H9 (cell line): ENCODE measurements around the gene ARL1. TPM values are rescaled to one million over a fixed set of nuclear protein-coding genes. Genes with fewer than 3 reads are reported as not detected.

ENCODE experiments used
- DNase-seq: peaks from one replicate; pipeline ENCODE4 v3.0.0-alpha.2; 2017
- H2AFZ ChIP-seq: one replicate; pipeline ENCODE4 v1.6.1; 2013; ENCODE audit warnings: mild to moderate bottlenecking, low read length, control low read depth, moderate library complexity
- H2AK5ac ChIP-seq: 2 replicates; pipeline ENCODE4 v1.6.1; 2013; ENCODE audit warnings: low read length, control low read depth, mixed read lengths; ENCODE audit not compliant: insufficient read length
- H2BK120ac ChIP-seq: one replicate; pipeline ENCODE4 v1.6.1; 2013; ENCODE audit warnings: low read depth, mild to moderate bottlenecking, low read length, control low read depth, inconsistent platforms; ENCODE audit not compliant: poor library complexity, severe bottlenecking
- H2BK12ac ChIP-seq: 2 replicates; pipeline ENCODE4 v1.6.1; 2013; ENCODE audit warnings: low read length, control low read depth, mixed read lengths, low read depth; ENCODE audit not compliant: insufficient read length
- H2BK15ac ChIP-seq: 2 replicates; pipeline ENCODE4 v1.6.1; 2013; ENCODE audit warnings: low read depth, low read length, control low read depth
- H2BK20ac ChIP-seq: one replicate; pipeline ENCODE4 v1.6.1; 2013; ENCODE audit warnings: low read depth, mild to moderate bottlenecking, low read length, control low read depth, inconsistent platforms; ENCODE audit not compliant: poor library complexity, severe bottlenecking
- H2BK5ac ChIP-seq: 2 replicates; pipeline ENCODE4 v1.6.1; 2013; ENCODE audit warnings: low read length, control low read depth, mixed read lengths; ENCODE audit not compliant: insufficient read length
- H3K14ac ChIP-seq: 2 replicates; pipeline ENCODE4 v1.6.1; 2013; ENCODE audit warnings: low read length, control low read depth; ENCODE audit not compliant: insufficient read depth
- H3K18ac ChIP-seq: 2 replicates; pipeline ENCODE4 v1.6.1; 2013; ENCODE audit warnings: low read depth, mild to moderate bottlenecking, mixed read lengths, low read length, control low read depth; ENCODE audit not compliant: insufficient read length
- H3K23ac ChIP-seq: 2 replicates; pipeline ENCODE4 v1.6.1; 2013; ENCODE audit warnings: low read length, control low read depth, mixed read lengths, low read depth; ENCODE audit not compliant: insufficient read length
- H3K23me2 ChIP-seq: 2 replicates; pipeline ENCODE4 v1.6.1; 2013; ENCODE audit warnings: low read depth, mild to moderate bottlenecking, mixed read lengths, low read length, control low read depth; ENCODE audit not compliant: insufficient read length, poor library complexity, severe bottlenecking
- H3K27ac ChIP-seq: 2 replicates; pipeline ENCODE4 v1.5.1; 2013; ENCODE audit warnings: low read length, control low read depth, mixed read lengths, low read depth; ENCODE audit not compliant: insufficient read length
- H3K27me3 ChIP-seq: 2 replicates; pipeline ENCODE4 v1.6.1; 2013; ENCODE audit warnings: low read length, control low read depth, inconsistent platforms; ENCODE audit not compliant: insufficient read depth
- H3K4ac ChIP-seq: 2 replicates; pipeline ENCODE4 v1.6.1; 2013; ENCODE audit warnings: low read depth, mild to moderate bottlenecking, control low read depth, inconsistent platforms, low read length, moderate library complexity
- H3K4me1 ChIP-seq: 2 replicates; pipeline ENCODE4 v1.6.1; 2013; ENCODE audit warnings: low read length, control low read depth, inconsistent platforms; ENCODE audit not compliant: insufficient read depth
- H3K4me2 ChIP-seq: 2 replicates; pipeline ENCODE4 v1.6.1; 2013; ENCODE audit warnings: low read length, control low read depth, mixed read lengths; ENCODE audit not compliant: insufficient read length, insufficient read depth
- H3K56ac ChIP-seq: 2 replicates; pipeline ENCODE4 v1.6.1; 2013; ENCODE audit warnings: low read depth, mild to moderate bottlenecking, mixed read lengths, low read length, control low read depth; ENCODE audit not compliant: insufficient read length
- H3K79me1 ChIP-seq: 2 replicates; pipeline ENCODE4 v1.6.1; 2013; ENCODE audit warnings: low read depth, mild to moderate bottlenecking, moderate library complexity, low read length, control low read depth, inconsistent platforms; ENCODE audit not compliant: insufficient read depth, poor library complexity, severe bottlenecking
- H3K79me2 ChIP-seq: 2 replicates; pipeline ENCODE4 v1.6.1; 2013; ENCODE audit warnings: low read length, control low read depth, inconsistent platforms; ENCODE audit not compliant: insufficient read depth
- H3K9ac ChIP-seq: 2 replicates; pipeline ENCODE4 v1.6.1; 2013; ENCODE audit warnings: low read length, control low read depth, mixed read lengths; ENCODE audit not compliant: insufficient read length; ENCODE audit errors: extremely low read depth
- H3K9me3 ChIP-seq: one replicate; pipeline ENCODE4 v1.6.1; 2013; ENCODE audit warnings: low read depth, low read length, inconsistent platforms; ENCODE audit not compliant: control insufficient read depth
- H3T11ph ChIP-seq: one replicate; pipeline ENCODE4 v1.6.1; 2013; ENCODE audit warnings: mild to moderate bottlenecking, low read length, control low read depth, inconsistent platforms
- H4K20me1 ChIP-seq: one replicate; pipeline ENCODE4 v1.6.1; 2013; ENCODE audit not compliant: control insufficient read depth, insufficient read length, insufficient read depth
- H4K5ac ChIP-seq: 2 replicates; pipeline ENCODE4 v1.6.1; 2013; ENCODE audit warnings: low read depth, mild to moderate bottlenecking, mixed read lengths, low read length, control low read depth; ENCODE audit not compliant: insufficient read length
- H4K8ac ChIP-seq: replicated peaks from 2 replicates; pipeline ENCODE4 v1.6.1; 2013; ENCODE audit warnings: low read length, control low read depth, mixed read lengths, low read depth; ENCODE audit not compliant: insufficient read length
- H4K91ac ChIP-seq: 2 replicates; pipeline ENCODE4 v1.6.1; 2013; ENCODE audit warnings: low read depth, mild to moderate bottlenecking, moderate library complexity, mixed read lengths, low read length, control low read depth; ENCODE audit not compliant: insufficient read length
- H3K27ac Mint-ChIP-seq, 3 experiments: 2 replicates in 2 of 3; 3 replicates in 1 of 3; pipeline ENCODE4 v1.8.0; 2020 to 2021; ENCODE audit warnings: mixed read lengths in 3 of 3, mild to moderate bottlenecking in 1 of 3, moderate library complexity in 1 of 3
- H3K27me3 Mint-ChIP-seq: 2 replicates; pipeline ENCODE4 v1.8.0; 2021; ENCODE audit warnings: low read depth, mild to moderate bottlenecking, moderate library complexity, mixed read lengths
- H3K36me3 Mint-ChIP-seq, 3 experiments: 2 replicates in 2 of 3; 3 replicates in 1 of 3; pipeline ENCODE4 v1.8.0; 2020 to 2021; ENCODE audit warnings: low read depth in 3 of 3, mixed read lengths in 3 of 3; ENCODE audit not compliant: insufficient read depth in 1 of 3
- H3K4me1 Mint-ChIP-seq, 2 experiments: 2 replicates each; pipeline ENCODE4 v1.8.0; 2020; ENCODE audit warnings: mixed read lengths in 2 of 2
- H3K4me3 Mint-ChIP-seq, 2 experiments: 2 replicates in 1 of 2; 3 replicates in 1 of 2; pipeline ENCODE4 v1.8.0; 2020 to 2021; ENCODE audit warnings: mild to moderate bottlenecking in 2 of 2, mixed read lengths in 2 of 2, moderate library complexity in 1 of 2
- H3K9me3 Mint-ChIP-seq, 2 experiments: 2 replicates in 1 of 2; 3 replicates in 1 of 2; pipeline ENCODE4 v1.8.0; 2020; ENCODE audit warnings: mild to moderate bottlenecking in 2 of 2, mixed read lengths in 2 of 2, moderate library complexity in 1 of 2
- CTCF ChIP-seq: fragments of 200-600 bp; sonication (generic); conservative IDR thresholded peaks from 3 replicates; pipeline ENCODE4 v1.8.0; 2021; ENCODE audit warnings: antibody characterized with exemption, mild to moderate bottlenecking
- WGBS: extraction: QIAGEN DNeasy Blood & Tissue Kit; methylation state at CpG from one replicate; pipeline ENCODE4 v1.1.7; 2013; ENCODE audit warnings: missing lambda C conversion rate, low lambda C conversion rate, mixed read lengths; ENCODE audit not compliant: insufficient read length; ENCODE audit errors: extremely low coverage; 5-methylcytosine and 5-hydroxymethylcytosine counted together
- total RNA-seq: library from RNA; stranded (reverse); gene quantifications from 2 replicates; pipeline ENCODE4 v1.2.1, GENCODE V29; 2021

The ARL1 gene
- total RNA-seq, 1 experiment from 2014 or later, result 71.1 TPM

- H3T11ph ChIP-seq, result no peak overlapping the region
- WGBS, result no CpG with 5 or more reads among the region's 3 CpGs
- H4K20me1 ChIP-seq, result no peaks in the 10 kb centered on the region
- H3K56ac ChIP-seq, result no peak overlapping the region
- no peaks in the 10 kb centered on the region for H3K4me1 Mint-ChIP-seq
- no peak overlapping the region for H4K8ac ChIP-seq
- no peak overlapping the region for H2BK20ac ChIP-seq
- H2AFZ ChIP-seq, result no peak overlapping the region
- H2BK5ac ChIP-seq, result no peak overlapping the region
- no peak for DNase-seq
- H3K23me2 ChIP-seq, result no peaks in the 10 kb centered on the region
- H3K27ac Mint-ChIP-seq, result no peak overlapping the region
- no peaks in the 10 kb centered on the region for H3K79me2 ChIP-seq
- H3K9ac ChIP-seq, result no peak overlapping the region
- H3K4me1 ChIP-seq, result no peaks in the 10 kb centered on the region
- H2AK5ac ChIP-seq, result no peak overlapping the region
- H3K4ac ChIP-seq, result no peak overlapping the region
- no peaks in the 10 kb centered on the region for H3K27me3 ChIP-seq
- no peak overlapping the region for H3K23ac ChIP-seq
- no peak overlapping the region for H4K91ac ChIP-seq
- H3K14ac ChIP-seq, result no peak overlapping the region
- H3K79me1 ChIP-seq, result no peaks in the 10 kb centered on the region
- no peaks in the 10 kb centered on the region for H3K9me3 ChIP-seq
- no peak for TF ChIP-seq CTCF
- H2BK120ac ChIP-seq, result no peak overlapping the region
- no peak overlapping the region for H2BK12ac ChIP-seq
- peaks cover 28 to 86% (median 63%) of the 10 kb centered on the region in 3 experiments for H3K36me3 Mint-ChIP-seq
- peaks cover 0 to 2% of the 10 kb centered on the region in 2 experiments; a peak in 2 of 5 replicates for H3K9me3 Mint-ChIP-seq
- H3K4me3 Mint-ChIP-seq, result no peak overlapping the region
- no peaks in the 10 kb centered on the region for H3K27me3 Mint-ChIP-seq
- H3K4me2 ChIP-seq, result no peak overlapping the region
- no peak overlapping the region for H2BK15ac ChIP-seq
- H3K18ac ChIP-seq, result no peak overlapping the region
- no peak overlapping the region for H4K5ac ChIP-seq
- H3K27ac ChIP-seq, result no peak overlapping the region
These were observed 63.7 kb downstream of the ARL1 start for GRCh38 chr12:101343893-101344292.

Other genes with a start within 250 kb of the ARL1 start
- gene SLC5A8, start 197.5 kb downstream of the ARL1 start, total RNA-seq, result 0.07 TPM in 2 replicates
- 35.3 and 38.3 TPM in 2 replicates for gene UTP20, start 127.7 kb downstream of the ARL1 start, total RNA-seq
- gene SPIC, start 67.6 kb upstream of the ARL1 start, total RNA-seq, result not detected in 2 replicates
- not detected in 2 replicates for gene MYBPC1, start 187.2 kb upstream of the ARL1 start, total RNA-seq